SK-N-SH treated with all-trans-retinoic acid at 6 μM for 48 hours (cell line): Measurements from ENCODE around the gene PCDH9.

Experiments used
- ATAC-seq: fragments of 200-7000 bp; cut with Tn5 transposase; 3 replicates; pipeline ENCODE4 v1.9.1; 2020; ENCODE audit warnings: mild to moderate bottlenecking, moderate library complexity
- ARNTL ChIP-seq: fragments of 450-650 bp; formaldehyde crosslinking; IDR thresholded peaks from 2 replicates; pipeline ENCODE4 v1.5.0; 2020; ENCODE audit warnings: low read depth, mild to moderate bottlenecking, moderate library complexity, borderline replicate concordance
- BACH2 ChIP-seq: fragments of 250-450 bp; sonication (Bioruptor Pico); IDR thresholded peaks from 2 replicates; pipeline ENCODE4 v1.9.0; 2021; ENCODE audit warnings: mild to moderate bottlenecking, borderline replicate concordance
- CSDC2 ChIP-seq: fragments of 250-450 bp; sonication (Bioruptor Pico); IDR thresholded peaks from 2 replicates; pipeline ENCODE4 v1.5.0; 2020; ENCODE audit warnings: mild to moderate bottlenecking, moderate library complexity
- CSRNP3 ChIP-seq: fragments of 250-450 bp; sonication (Bioruptor Pico); IDR thresholded peaks from 2 replicates; pipeline ENCODE4 v1.5.1; 2021; ENCODE audit warnings: mild to moderate bottlenecking, moderate library complexity
- ESRRG ChIP-seq: fragments of 250-450 bp; sonication (Bioruptor Pico); IDR thresholded peaks from 2 replicates; pipeline ENCODE4 v1.6.1; 2021; ENCODE audit warnings: mild to moderate bottlenecking
- GLIS3 ChIP-seq: fragments of 250-450 bp; sonication (Bioruptor Pico); IDR thresholded peaks from 2 replicates; pipeline ENCODE4 v1.5.0; 2020; ENCODE audit warnings: mild to moderate bottlenecking, moderate library complexity
- ISL1 ChIP-seq: fragments of 250-450 bp; sonication (Bioruptor Pico); IDR thresholded peaks from 2 replicates; pipeline ENCODE4 v2.1.2; 2022; ENCODE audit warnings: mild to moderate bottlenecking, moderate library complexity
- PATZ1 ChIP-seq: fragments of 250-450 bp; sonication (Bioruptor Pico); IDR thresholded peaks from 2 replicates; pipeline ENCODE4 v1.8.0; 2020; ENCODE audit warnings: mild to moderate bottlenecking, moderate library complexity, borderline replicate concordance
- PPARA ChIP-seq: fragments of 250-450 bp; sonication (Bioruptor Pico); IDR thresholded peaks from 2 replicates; pipeline ENCODE4 v1.5.0; 2020; ENCODE audit warnings: mild to moderate bottlenecking, borderline replicate concordance
- RARB ChIP-seq: fragments of 250-450 bp; sonication (Bioruptor Pico); IDR thresholded peaks from 2 replicates; pipeline ENCODE4 v1.8.0; 2021; ENCODE audit warnings: mild to moderate bottlenecking, moderate library complexity
- SNAI2 ChIP-seq: fragments of 250-450 bp; sonication (Bioruptor Pico); IDR thresholded peaks from 2 replicates; pipeline ENCODE4 v1.5.0; 2020; ENCODE audit warnings: mild to moderate bottlenecking, moderate library complexity
- TCF4 ChIP-seq: fragments of 250-450 bp; sonication (Bioruptor Pico); IDR thresholded peaks from 2 replicates; pipeline ENCODE4 v1.8.0; 2021; ENCODE audit warnings: mild to moderate bottlenecking, moderate library complexity, borderline replicate concordance
- TOX ChIP-seq: fragments of 250-450 bp; sonication (Bioruptor Pico); IDR thresholded peaks from 2 replicates; pipeline ENCODE4 v1.8.0; 2021; ENCODE audit warnings: mild to moderate bottlenecking, moderate library complexity, borderline replicate concordance
- TSHZ2 ChIP-seq: fragments of 250-450 bp; sonication (Bioruptor Pico); IDR thresholded peaks from 2 replicates; pipeline ENCODE4 v1.5.0; 2020; ENCODE audit warnings: mild to moderate bottlenecking, moderate library complexity
- ZC3H10 ChIP-seq: fragments of 250-450 bp; sonication (Bioruptor Pico); IDR thresholded peaks from 2 replicates; pipeline ENCODE4 v1.5.1; 2021; ENCODE audit warnings: mild to moderate bottlenecking, moderate library complexity
- ZFP3 ChIP-seq: fragments of 250-450 bp; sonication (Bioruptor Pico); IDR thresholded peaks from 2 replicates; pipeline ENCODE4 v1.5.0; 2020; ENCODE audit warnings: mild to moderate bottlenecking, moderate library complexity
- ZFP30 ChIP-seq: fragments of 450-650 bp; formaldehyde crosslinking; IDR thresholded peaks from 2 replicates; pipeline ENCODE4 v1.5.0; 2022; ENCODE audit warnings: mild to moderate bottlenecking, moderate library complexity
- ZNF565 ChIP-seq: fragments of 450-650 bp; formaldehyde crosslinking; conservative IDR thresholded peaks from 2 replicates; pipeline ENCODE4 v1.5.0; 2020; ENCODE audit warnings: low read depth, mild to moderate bottlenecking, moderate library complexity
- ZNF70 ChIP-seq: fragments of 450-650 bp; formaldehyde crosslinking; IDR thresholded peaks from 2 replicates; pipeline ENCODE4 v1.5.0; 2020; ENCODE audit warnings: mild to moderate bottlenecking, moderate library complexity
- ZNF8 ChIP-seq: fragments of 450-650 bp; formaldehyde crosslinking; IDR thresholded peaks from 2 replicates; pipeline ENCODE4 v1.5.0; 2020; ENCODE audit warnings: mild to moderate bottlenecking, moderate library complexity
- TF ChIP-seq, protein P1 (sequence below): fragments of 250-450 bp; sonication (Bioruptor Pico); IDR thresholded peaks from 2 replicates; pipeline ENCODE4 v1.5.1; 2020; ENCODE audit warnings: low read depth, mild to moderate bottlenecking, moderate library complexity

Gene PCDH9

GRCh38 chr13:67049744-67050143, 180.4 kb downstream of the PCDH9 start:
- ATAC-seq, result no peak
- TF ChIP-seq PPARA (CRISPR knock-in tag), result no peak
- TF ChIP-seq ZC3H10 (CRISPR knock-in tag), result no peak
- no peak for TF ChIP-seq CSRNP3 (CRISPR knock-in tag)
- TF ChIP-seq RARB (CRISPR knock-in tag), result no peak
- TF ChIP-seq, protein P1, sequence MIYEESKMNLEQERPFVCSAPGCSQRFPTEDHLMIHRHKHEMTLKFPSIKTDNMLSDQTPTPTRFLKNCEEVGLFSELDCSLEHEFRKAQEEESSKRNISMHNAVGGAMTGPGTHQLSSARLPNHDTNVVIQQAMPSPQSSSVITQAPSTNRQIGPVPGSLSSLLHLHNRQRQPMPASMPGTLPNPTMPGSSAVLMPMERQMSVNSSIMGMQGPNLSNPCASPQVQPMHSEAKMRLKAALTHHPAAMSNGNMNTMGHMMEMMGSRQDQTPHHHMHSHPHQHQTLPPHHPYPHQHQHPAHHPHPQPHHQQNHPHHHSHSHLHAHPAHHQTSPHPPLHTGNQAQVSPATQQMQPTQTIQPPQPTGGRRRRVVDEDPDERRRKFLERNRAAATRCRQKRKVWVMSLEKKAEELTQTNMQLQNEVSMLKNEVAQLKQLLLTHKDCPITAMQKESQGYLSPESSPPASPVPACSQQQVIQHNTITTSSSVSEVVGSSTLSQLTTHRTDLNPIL (CRISPR knock-in tag), result no peak
- TF ChIP-seq TOX, result no peak
- no peak for TF ChIP-seq ESRRG (CRISPR knock-in tag)

DNA sequence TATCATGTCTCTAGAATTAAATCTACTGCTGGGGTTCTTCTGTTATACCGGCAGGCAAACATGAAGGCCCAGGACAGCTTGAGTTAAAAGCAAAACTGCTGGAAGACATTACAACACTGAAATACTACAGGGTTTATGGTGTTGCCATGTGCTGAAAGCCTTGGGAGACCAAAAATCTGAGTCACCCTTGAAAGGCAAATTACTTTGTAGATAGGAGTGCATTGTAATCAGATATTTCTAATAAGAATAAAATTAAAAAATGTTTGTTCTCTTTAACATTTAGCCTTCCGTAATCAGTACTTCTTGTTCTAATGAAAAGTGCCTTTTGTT, 181.3 kb downstream of the PCDH9 start:
- no peak for TF ChIP-seq TOX
- no peak for TF ChIP-seq ZNF565
- no peak for TF ChIP-seq PPARA (CRISPR knock-in tag)
- TF ChIP-seq GLIS3, result no peak
- TF ChIP-seq TCF4 (CRISPR knock-in tag), result no peak
- no peak for TF ChIP-seq SNAI2 (CRISPR knock-in tag)
- TF ChIP-seq ISL1 (CRISPR knock-in tag), result no peak
- TF ChIP-seq ARNTL (CRISPR knock-in tag), result no peak
- TF ChIP-seq ZNF8 (CRISPR knock-in tag), result no peak
- no peak for TF ChIP-seq ZNF70
- TF ChIP-seq ESRRG (CRISPR knock-in tag), result no peak
- no peak for TF ChIP-seq BACH2 (CRISPR knock-in tag)
- TF ChIP-seq, protein P1 (CRISPR knock-in tag), result no peak
- peak; percentile 25; the same call in 1 of the 3 replicates for ATAC-seq

DNA sequence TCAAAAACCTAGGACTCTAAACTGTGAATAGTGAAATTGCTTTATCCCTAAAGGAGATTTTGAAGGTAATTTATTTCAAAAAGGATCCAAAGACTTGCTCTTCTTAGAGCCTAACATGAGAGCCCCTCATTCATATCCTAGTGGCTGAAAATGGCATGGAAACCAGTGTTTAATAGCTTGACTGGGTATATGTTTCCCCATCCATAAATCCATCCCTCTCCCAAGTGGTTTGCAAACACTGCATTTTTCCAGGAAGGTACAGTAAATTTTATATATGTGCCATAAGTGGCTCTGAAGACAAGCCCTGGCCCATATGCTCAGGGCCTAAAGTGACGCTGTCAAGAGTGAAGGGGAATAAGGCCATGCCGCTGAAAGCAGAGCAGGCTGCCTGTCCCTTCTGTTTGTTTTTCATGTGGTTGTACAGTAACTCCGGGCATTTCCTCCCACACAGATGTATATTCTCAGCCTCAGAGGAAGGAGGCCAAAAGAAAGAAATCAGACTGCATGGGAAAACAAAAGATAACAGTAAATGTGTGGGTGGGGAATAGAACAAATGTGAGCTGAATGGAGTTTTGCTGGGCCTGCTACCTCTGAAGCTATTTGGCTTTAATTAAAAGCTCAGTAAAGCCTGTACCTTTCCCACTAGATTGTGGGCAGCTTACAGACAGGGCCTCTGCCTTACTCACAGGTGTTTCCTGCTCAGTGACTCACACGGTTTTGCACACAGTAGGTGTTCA, 181.9 kb downstream of the PCDH9 start:
- peak; percentile 20; the same call in 1 of the 3 replicates for ATAC-seq
- TF ChIP-seq ZNF565 (no peak), ZNF8 (CRISPR knock-in tag) (no peak), TCF4 (CRISPR knock-in tag) (no peak), CSRNP3 (CRISPR knock-in tag) (no peak), ARNTL (CRISPR knock-in tag) (no peak), CSDC2 (CRISPR knock-in tag) (no peak), ZC3H10 (CRISPR knock-in tag) (no peak), ESRRG (CRISPR knock-in tag) (no peak), TSHZ2 (CRISPR knock-in tag) (no peak), ZNF70 (no peak), ZFP3 (CRISPR knock-in tag) (no peak), PATZ1 (no peak), GLIS3 (no peak), ZFP30 (CRISPR knock-in tag) (no peak), ISL1 (CRISPR knock-in tag) (no peak), BACH2 (CRISPR knock-in tag) (no peak), RARB (CRISPR knock-in tag) (no peak), TOX (no peak), PPARA (CRISPR knock-in tag) (no peak)
- TF ChIP-seq, protein P1 (CRISPR knock-in tag), result no peak
